GM12873 (cell line): ENCODE results near the gene GRIK5.

Source experiments
- TF ChIP-seq, protein P1 (sequence below): IDR thresholded peaks from 2 replicates; pipeline ENCODE4 v1.5.1; 2012; ENCODE audit warnings: low read depth, mild to moderate bottlenecking, moderate library complexity, low read length, control low read depth; ENCODE audit not compliant: insufficient read depth; ENCODE audit errors: missing control alignments

GRIK5 gene

DNA sequence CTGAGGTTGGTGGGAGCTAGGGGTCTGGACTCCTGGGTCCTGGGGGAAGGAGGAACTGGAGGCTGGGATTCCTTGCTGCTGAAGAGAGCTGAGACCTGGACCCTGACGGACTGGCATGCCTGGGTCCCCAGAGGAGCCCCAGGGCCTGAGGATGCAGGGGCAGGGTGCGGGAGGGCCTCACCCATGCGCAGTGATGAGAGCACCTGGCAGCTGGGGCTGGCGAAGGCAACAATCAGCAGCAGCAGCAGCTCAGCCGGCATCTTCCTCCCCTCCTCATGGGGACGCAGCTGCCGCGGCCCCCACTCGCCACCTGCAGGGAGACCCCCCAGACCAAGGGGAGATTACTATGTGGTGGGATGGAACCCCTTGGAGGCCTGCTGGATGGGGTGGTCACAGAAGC lies 4.5 kb downstream of the GRIK5 start:
- TF ChIP-seq, protein P1, sequence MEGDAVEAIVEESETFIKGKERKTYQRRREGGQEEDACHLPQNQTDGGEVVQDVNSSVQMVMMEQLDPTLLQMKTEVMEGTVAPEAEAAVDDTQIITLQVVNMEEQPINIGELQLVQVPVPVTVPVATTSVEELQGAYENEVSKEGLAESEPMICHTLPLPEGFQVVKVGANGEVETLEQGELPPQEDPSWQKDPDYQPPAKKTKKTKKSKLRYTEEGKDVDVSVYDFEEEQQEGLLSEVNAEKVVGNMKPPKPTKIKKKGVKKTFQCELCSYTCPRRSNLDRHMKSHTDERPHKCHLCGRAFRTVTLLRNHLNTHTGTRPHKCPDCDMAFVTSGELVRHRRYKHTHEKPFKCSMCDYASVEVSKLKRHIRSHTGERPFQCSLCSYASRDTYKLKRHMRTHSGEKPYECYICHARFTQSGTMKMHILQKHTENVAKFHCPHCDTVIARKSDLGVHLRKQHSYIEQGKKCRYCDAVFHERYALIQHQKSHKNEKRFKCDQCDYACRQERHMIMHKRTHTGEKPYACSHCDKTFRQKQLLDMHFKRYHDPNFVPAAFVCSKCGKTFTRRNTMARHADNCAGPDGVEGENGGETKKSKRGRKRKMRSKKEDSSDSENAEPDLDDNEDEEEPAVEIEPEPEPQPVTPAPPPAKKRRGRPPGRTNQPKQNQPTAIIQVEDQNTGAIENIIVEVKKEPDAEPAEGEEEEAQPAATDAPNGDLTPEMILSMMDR: no peak

DNA sequence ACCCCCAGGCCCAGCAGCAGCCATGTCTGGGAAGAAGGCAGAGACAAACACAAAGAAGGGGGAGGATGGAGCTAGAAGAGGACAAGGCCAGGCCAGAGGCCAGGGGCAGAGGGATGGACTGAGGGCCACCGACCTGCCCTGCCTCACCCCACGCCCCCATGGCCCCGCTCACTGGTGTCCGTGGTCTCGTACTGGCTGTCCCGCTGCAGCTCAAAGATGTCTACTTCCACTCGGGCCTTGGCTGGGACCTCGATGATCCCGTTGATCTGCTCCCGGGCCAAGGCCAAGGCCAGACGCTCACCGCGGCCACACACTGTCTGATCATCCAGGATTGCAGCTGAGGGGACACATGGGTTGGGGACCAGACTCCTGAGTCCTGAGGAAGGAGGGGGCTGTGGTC lies 5.0 kb downstream of the GRIK5 start:
- TF ChIP-seq, protein P1: no peak

DNA sequence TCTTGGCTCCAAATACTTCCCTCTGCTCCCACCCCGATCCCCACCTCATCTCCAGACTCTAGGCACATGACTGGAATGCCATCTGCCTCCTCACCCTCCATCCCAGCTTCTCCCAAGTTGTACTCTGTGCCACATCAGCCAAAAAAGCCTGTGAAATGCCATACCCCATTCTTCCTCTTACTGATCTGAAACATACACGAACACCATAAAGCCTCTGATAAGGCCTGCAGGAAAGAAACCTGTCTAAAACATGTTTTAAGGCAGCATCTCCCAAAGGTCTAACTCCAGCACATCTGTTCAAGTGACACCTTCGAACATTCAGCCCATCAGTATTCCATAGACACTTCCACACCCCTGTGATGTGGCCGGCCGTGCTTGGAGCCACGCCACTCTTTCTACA lies 5.6 kb downstream of the GRIK5 start:
- TF ChIP-seq, protein P1: no peak

DNA sequence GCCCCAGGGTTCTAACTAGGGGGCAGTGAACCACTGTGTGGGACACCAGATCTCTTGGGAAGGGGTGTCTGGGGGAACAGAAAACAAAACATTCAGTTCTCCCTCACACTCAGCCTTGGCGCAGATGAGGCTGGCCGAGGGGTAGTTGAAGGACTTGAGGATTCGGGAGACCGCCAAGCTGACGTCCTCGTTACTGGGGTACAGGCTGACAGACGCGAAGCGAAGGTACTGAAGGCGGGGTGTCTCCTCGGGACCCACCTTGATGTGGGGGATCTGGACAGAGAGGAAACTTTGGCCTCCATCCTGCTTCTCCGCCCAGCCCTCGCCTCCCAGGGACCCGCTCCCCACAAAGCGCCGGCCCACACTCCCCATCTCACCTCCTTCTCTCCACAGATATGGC lies 7.6 kb downstream of the GRIK5 start:
- TF ChIP-seq, protein P1: no peak

DNA sequence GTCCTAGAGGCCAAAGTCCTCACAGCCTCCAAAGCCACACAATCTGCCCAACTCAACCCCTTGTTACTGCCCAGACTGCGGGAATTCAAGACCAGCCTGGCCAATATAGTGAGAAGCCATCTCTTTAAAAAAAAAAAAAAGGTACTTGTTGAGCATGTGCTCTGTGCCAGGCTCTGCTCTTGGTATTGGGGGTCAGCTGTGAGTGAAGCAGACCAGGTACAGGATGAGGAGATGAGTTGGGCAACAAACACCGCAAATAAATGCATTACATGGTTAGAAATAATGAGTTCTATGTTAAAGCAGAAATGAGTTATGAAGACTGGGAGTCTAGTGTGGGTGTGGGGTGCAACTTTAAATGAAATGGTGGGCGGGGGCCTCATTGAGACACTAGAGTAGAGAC lies 9.9 kb downstream of the GRIK5 start:
- TF ChIP-seq, protein P1: no peak

DNA sequence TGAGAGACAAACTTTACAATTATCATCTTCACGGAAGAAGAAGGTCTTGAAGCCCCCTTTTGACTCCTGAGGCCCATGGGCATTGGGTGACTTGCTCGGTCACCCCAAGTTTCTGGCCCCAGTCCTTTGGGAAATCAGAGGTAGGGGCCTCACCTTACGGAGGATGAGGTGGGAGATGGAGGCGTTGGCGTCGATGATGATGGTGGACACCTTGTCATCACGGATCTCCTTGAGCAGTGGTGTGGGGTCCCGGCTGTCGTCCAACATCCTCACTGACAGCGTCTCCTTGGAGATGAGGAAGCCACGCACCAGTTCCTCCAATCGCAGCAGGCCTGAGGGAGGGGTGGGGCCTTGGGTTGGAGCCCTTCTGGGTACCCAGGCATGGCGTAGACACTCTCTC lies 10.8 kb downstream of the GRIK5 start:
- TF ChIP-seq, protein P1: no peak

DNA sequence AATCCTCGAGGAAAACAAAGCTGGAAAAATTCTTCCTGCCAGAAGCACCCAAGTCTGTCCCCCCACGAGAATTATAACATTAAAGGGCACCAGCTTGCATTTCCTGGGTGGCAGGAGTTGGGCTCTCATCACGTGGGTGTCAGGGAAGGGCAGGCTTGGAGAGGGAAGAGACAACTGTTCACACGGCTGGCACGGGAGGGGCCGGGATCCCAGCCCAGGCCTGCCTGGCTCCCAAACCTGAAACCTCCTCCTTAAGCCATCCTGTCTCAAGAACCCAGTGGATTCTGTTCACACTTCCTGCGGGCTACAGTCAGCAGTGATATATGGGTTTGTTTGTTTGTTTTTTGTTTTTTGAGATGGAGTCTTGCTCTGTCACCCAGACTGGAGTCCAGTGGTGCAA lies 12.2 kb downstream of the GRIK5 start:
- TF ChIP-seq, protein P1: no peak

DNA sequence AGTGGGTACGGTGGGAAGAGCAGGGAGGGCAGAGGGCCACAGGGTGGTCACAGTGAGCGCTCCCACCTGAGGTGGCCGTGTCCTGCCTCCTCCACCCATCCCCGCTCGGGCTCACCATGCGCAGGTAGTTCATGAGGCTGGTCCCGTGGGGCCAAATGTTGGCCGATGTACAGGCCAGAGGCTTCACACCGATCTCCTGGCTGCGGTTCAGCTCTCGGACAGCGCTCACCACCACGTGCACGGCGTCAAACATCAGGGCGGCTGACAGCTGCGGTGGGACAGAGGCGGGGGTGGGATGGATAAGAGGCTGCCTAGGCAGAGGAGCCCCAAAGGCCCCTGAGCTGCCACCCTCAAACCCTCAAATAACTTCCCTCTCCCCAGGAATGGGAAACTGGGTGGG lies 15.8 kb downstream of the GRIK5 start:
- TF ChIP-seq, protein P1: no peak
